Heart right ventricle (tissue), 16 donors: ENCODE measurements around the gene VN1R5. TPM values are rescaled to one million over a fixed set of nuclear protein-coding genes. Genes with fewer than 3 reads are reported as not detected.

Experiments used
- ATAC-seq, 8 donors: fragments of 200-7000 bp; cut with Tn5 transposase; one replicate each; pipeline ENCODE4 v1.9.1; 2020; ENCODE audit warnings: mild to moderate bottlenecking in 8 of 8, moderate library complexity in 8 of 8, moderate number of reproducible peaks in 1 of 8
- DNase-seq, 2 donors: peaks; one replicate each; pipeline ENCODE4 v3.0.0-alpha.2; 2020
- H3K27ac ChIP-seq, 10 donors: fragments of 200-600 bp; sonication (generic) in 2 of 10; one replicate each; pipeline versions ENCODE4 v1.5.0 to v1.8.0; 2020 to 2022; ENCODE audit warnings: mild to moderate bottlenecking in 3 of 10
- H3K27me3 ChIP-seq, 7 donors: fragments of 200-600 bp; one replicate each; pipeline ENCODE4 v1.8.0; 2021 to 2022; ENCODE audit warnings: mild to moderate bottlenecking in 2 of 7
- H3K36me3 ChIP-seq, 9 donors: fragments of 200-600 bp; sonication (generic) in 1 of 9; one replicate each; pipeline versions ENCODE4 v1.5.0 to v1.8.0; 2020 to 2022; ENCODE audit warnings: mild to moderate bottlenecking in 2 of 9
- H3K4me1 ChIP-seq, 9 donors: fragments of 200-600 bp; sonication (generic) in 1 of 9; one replicate each; pipeline versions ENCODE4 v1.5.0 to v1.8.0; 2020 to 2022; ENCODE audit warnings: mild to moderate bottlenecking in 4 of 9
- H3K4me3 ChIP-seq, 10 donors: fragments of 200-600 bp; sonication (generic) in 2 of 10; one replicate each; pipeline versions ENCODE4 v1.5.0 to v1.8.0; 2020 to 2022; ENCODE audit warnings: mild to moderate bottlenecking in 7 of 10, moderate library complexity in 2 of 10
- H3K9me3 ChIP-seq, 11 donors: fragments of 200-600 bp in 10 of 11; sonication (generic) in 2 of 11; one replicate each; pipeline versions ENCODE4 v1.5.0 to v1.8.0; 2013 to 2022; ENCODE audit warnings: mild to moderate bottlenecking in 2 of 11, control low read depth in 1 of 11, moderate library complexity in 1 of 11
- CTCF ChIP-seq, 9 donors: fragments of 200-600 bp; sonication (generic) in 2 of 9; IDR thresholded peaks; one replicate each; pipeline versions ENCODE4 v1.5.0 to v1.8.0; 2021 to 2022; ENCODE audit warnings: antibody characterized with exemption in 9 of 9, mild to moderate bottlenecking in 5 of 9, moderate library complexity in 1 of 9
- WGBS, 2 donors: extraction: QIAGEN DNeasy Blood & Tissue Kit; methylation state at CpG; one replicate each; pipeline ENCODE4 v1.1.7; 2013; ENCODE audit warnings: inconsistent platforms in 1 of 2; 5-methylcytosine and 5-hydroxymethylcytosine counted together
- intact Hi-C, 10 donors: fragments of 100-400 bp; cut with DNase I; formaldehyde crosslinking; loops; one replicate each; pipeline versions ENCODE4 v1.11.1 to v1.14.2; 2022
- polyA plus RNA-seq, 2 donors: library from polyadenylated mRNA; stranded (reverse); fragments of 200-250 nt; gene quantifications; one replicate each; pipeline ENCODE4 v1.2.3, GENCODE V29; 2013
- total RNA-seq, 10 donors: library from RNA; stranded (reverse); fragmentation: NEBNext Ultra II Directional in 3 of 10; extraction: Animal tissue kit (Norgen Biotek cat#: 25700) in 3 of 10; gene quantifications; one replicate each; pipeline versions ENCODE4 v1.2.1 to v1.2.4, GENCODE V29; 2021 to 2023
- donor health status: Arrhythmogenic right ventricular cardiomyopathy.
- donor health status: ischemic (EF 13 %, LVEDD 7.1; RV severe dilation, severe dysfunction).
- donor health status: healthy with polysubstance abuse.
- donor health status: DM: no; HTN: yes; CAD: no.
- donor health status: DM: no; HTN: no; CAD: no.
- donor health status: ischemic (EF 25% LVEDD 6.9; RV normal size, moderate dysfunction).
- donor health status: ischemic (EF 25% LVEDD 5.7; RV mildly dilated, moderate dysfunction).
- donor health status: healthy.
- donor health status: DM: yes; HTN: yes; CAD: no.
- donor health status: Ischemic cardiomyopathy.
- donor health status: ischemic (EF 35%, LVEDD 5.7; RV mildly dilated, moderate dysfunction).
- donor health status: nonischemic (EF 11% LVEDD 7.7; RV severe dilation, severe dysfunction).
- donor health status: DM: yes; HTN: yes; CAD: no.
- donor health status: PGD.
- donor health status: ischemic (EF 29% LVEDD 5.4; RV normal size, mild dysfunction).
- donor health status: nonischemic (EF 23%, LVEDD 6.1; RV moderate dilation, normal function).

Gene VN1R5
- total and polyA plus RNA-seq, 12 donors = not detected

GRCh38 chr1:247273013-247273412 is 17.1 kb downstream of the VN1R5 start:
- Histone ChIP-seq H3K27ac (no peak overlapping the region), H3K36me3 (no peaks in the 10 kb centered on the region), H3K9me3 (peaks cover 0 to 26% (median 4%) of the 10 kb centered on the region in 11 donors), H3K27me3 (no peaks in the 10 kb centered on the region), H3K4me3 (no peak overlapping the region), H3K4me1 (no peaks in the 10 kb centered on the region)
- intact Hi-C loops = no loop called here
- WGBS, 2 donors = 46 to 60% methylated on average over 1 of the region's 1 CpG
- TF ChIP-seq CTCF (IDR thresholded peaks at IDR 0.05) = no peak
- DNase-seq = no peak
- ATAC-seq = peak in 6 of 8 donors; percentile 14 to 72 (median 44)

GRCh38 chr1:247274605-247275256 is 18.9 kb downstream of the VN1R5 start:
- ATAC-seq = no peak
- no peak for DNase-seq
- no peak for TF ChIP-seq CTCF (IDR thresholded peaks at IDR 0.05)
- Histone ChIP-seq H3K4me1 (no peaks in the 10 kb centered on the region), H3K9me3 (peaks cover 0 to 26% (median 4%) of the 10 kb centered on the region in 11 donors), H3K4me3 (no peak overlapping the region), H3K36me3 (no peaks in the 10 kb centered on the region), H3K27me3 (no peaks in the 10 kb centered on the region), H3K27ac (no peak overlapping the region)
- WGBS, 2 donors = 92 to 93% methylated on average over 3 of the region's 3 CpGs
- intact Hi-C loops = no loop called here

- Histone ChIP-seq H3K4me1 (no peaks in the 10 kb centered on the region), H3K36me3 (no peaks in the 10 kb centered on the region), H3K9me3 (peaks cover 0 to 3% (median 0%) of the 10 kb centered on the region in 11 donors), H3K27ac (no peak overlapping the region), H3K27me3 (no peaks in the 10 kb centered on the region), H3K4me3 (no peak overlapping the region)
- intact Hi-C loops = no loop called here
- TF ChIP-seq CTCF (IDR thresholded peaks at IDR 0.05) = no peak
- DNase-seq = no peak
- WGBS, 2 donors = 92 to 97% methylated on average over 2 of the region's 2 CpGs
- no peak for ATAC-seq
Observed at GRCh38 chr1:247277191-247277590, 21.3 kb downstream of the VN1R5 start.

GRCh38 chr1:247281001-247281574 is 25.2 kb downstream of the VN1R5 start:
- no peaks in the 10 kb centered on the region for H3K27me3 ChIP-seq
- 43 to 45% methylated on average over 5 of the region's 5 CpGs for WGBS, 2 donors
- no peak for DNase-seq
- TF ChIP-seq CTCF (IDR thresholded peaks at IDR 0.05) = no peak
- no peaks in the 10 kb centered on the region for H3K36me3 ChIP-seq
- no peak overlapping the region for H3K4me3 ChIP-seq
- H3K9me3 ChIP-seq = peaks cover 0 to 4% (median 0%) of the 10 kb centered on the region in 11 donors
- intact Hi-C loops = no loop called here
- H3K27ac ChIP-seq = no peak overlapping the region
- H3K4me1 ChIP-seq = no peaks in the 10 kb centered on the region
- no peak for ATAC-seq
